GM19467 (cell line): ENCODE data around the gene MAPKAP1.

Experiments used
- ATAC-seq: cut with Tn5 transposase; IDR thresholded peaks from one replicate; pipeline ENCODE4 v1.9.1; 2021; ENCODE audit warnings: mild to moderate bottlenecking, moderate library complexity; ENCODE audit not compliant: unreplicated experiment

Gene MAPKAP1

DNA sequence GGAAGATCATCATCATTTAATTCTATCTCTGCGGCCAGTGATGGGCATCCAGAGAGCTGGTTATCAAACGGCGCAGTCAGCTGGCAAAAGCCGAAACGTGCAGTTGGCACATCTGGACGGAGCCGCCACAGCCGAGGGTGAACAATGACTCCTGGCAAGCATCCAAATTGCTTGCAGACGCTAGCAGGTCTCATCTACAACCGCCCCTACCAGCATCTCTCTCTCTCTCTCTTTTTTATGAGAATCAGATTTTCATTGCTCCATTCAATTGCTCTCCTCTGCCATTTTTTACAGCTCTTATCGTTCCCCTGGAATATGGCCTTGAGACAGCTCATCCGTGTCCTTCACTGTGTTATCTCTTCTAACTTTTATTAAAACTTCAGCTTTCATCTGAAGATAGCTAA lies 165.2 kb downstream of the MAPKAP1 start:
- ATAC-seq, result no peak

DNA sequence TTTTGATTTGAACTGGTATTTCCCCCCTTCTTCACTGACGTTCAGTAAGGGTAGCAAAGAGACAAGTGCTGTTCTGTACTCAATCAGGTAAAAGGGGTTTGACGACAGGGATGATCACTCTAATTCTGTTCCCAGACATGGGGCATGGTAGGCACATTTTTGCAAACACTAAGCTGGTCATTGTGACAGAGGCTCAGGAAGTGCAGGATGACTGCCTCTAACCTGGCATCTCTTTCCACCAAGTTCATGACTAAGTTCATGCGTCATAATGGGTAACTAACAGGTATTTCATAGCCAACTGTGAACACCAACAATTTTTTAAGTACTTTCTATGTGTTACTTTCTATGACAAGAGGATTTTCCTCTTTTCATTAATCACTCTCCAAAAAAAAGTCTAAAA lies 166.5 kb downstream of the MAPKAP1 start:
- ATAC-seq, result no peak

DNA sequence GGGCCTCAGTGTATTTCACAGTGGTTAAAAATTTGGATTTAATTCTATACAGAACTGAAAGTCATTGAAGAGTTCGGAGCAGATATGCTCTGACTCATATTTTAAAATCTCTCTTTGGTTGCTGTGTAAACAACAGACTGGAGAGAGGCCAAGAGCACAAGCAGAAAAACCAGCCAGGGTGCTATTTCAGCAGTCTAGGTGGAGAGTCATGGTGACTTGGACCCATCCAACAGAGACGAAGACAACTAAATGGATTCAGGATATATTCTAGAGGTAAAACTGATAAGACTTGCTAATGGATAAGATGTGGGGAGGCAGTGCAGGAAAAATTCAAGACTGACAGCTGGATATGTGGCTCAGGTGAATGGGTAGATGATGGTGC lies 168.9 kb downstream of the MAPKAP1 start:
- ATAC-seq, result no peak

DNA sequence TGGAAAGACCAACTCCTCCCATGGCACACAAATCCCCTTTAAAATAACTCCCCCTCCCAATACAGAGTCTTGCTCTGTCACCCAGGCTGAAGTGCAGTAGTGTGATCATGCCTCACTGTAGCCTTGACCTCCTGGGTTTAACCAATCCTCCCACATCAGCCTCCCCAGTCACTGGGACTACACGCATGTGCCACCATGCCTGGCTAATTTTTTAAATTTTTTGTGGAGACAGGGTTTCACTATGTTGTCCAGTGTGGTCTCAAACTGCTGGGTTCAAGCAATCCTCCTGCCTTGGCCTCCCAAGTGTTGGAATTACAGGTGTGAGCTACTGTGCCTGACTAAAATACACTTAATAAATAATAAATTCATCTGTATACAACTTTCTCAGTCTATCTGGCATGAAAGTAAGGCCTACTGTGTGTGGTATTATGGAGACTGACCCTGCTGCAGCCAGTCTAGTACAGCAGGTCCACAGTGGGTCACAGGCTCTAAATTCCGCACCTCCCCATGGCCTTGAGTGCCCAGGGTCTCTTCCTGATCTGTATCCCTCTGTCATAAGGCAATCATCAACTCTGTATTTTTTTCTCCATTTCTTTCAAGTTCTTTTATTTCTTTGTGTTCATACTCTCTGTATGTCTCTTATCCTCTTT lies 169.4 kb downstream of the MAPKAP1 start:
- no peak for ATAC-seq

DNA sequence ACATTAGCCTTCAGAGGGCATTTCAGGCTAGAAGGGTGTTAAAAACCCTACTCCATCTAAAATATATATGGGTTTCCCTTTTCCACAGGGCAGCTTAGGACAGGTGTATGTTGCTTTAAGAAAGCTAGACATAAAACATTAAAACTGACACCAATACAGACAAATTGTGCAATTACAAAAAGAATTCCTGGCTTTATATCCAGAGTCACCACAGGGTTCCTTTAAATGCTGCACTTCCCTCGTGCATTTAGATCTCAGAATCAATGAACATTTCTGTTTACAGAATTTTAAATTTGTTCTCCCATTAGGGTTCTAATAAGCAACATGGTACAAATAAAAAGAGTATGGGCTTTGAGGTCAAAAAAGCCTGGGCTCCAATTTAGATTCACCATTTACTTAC lies 170.2 kb downstream of the MAPKAP1 start:
- no peak for ATAC-seq

DNA sequence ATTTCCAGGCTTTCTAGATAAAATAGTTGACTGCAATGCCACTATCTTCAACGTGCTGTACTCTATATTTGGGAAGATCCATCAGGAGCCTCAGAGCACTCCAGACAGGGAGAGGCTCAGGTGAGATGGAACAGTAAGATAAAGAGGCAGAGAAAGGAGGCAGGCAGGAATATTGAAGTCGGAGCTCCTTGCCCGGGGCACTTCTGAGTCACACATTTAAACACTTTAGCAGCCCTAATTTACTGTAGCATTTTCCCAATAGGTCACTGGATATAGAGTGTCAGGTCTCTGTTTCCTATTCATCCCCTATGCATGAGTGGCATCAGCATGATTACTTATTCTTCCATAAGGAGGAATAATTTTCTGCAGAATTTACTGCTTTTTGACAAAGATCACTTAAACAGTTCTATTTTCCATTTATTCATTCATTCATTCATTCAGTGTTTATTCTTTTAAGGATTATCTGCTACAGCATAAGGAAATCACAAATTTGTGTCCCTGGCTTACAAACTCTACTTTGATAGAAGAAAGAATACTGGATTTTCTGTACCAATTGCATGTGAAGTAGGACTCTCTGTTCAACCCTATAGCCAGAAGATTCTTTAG lies 170.7 kb downstream of the MAPKAP1 start:
- no peak for ATAC-seq

DNA sequence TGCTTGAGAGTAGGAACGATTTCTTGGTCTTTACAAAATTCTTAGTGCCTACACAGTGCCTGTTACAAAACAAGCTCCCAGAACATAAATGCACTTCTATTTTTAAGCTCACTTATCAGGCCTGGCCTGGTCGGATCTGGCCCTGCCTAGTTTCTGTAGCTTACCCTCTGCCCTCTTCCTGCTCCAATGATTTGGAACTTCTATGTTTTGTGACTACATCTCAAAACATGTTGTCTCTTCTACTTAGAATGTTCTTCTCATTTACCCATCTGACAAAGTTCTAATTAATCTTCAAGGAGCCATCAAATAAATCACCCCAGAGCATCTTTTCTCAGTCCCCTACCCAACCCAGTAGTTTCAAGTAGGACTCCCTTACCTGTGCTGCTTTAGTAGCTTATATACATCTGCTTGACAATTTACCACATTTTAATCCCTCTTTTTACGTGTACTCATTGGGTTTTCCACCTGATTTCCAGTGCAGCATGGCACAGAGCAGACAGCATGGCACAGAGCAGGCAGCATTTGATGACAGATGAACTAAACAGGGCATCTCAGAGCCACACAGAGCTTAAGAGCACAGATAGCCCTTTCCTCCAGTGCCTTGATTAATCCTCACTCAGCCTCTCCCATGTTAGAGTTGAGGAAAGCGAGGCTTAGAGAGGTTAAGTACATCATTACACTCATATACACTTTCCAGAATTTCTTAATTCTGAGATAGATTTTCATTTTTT lies 171.9 kb downstream of the MAPKAP1 start:
- ATAC-seq, result no peak

DNA sequence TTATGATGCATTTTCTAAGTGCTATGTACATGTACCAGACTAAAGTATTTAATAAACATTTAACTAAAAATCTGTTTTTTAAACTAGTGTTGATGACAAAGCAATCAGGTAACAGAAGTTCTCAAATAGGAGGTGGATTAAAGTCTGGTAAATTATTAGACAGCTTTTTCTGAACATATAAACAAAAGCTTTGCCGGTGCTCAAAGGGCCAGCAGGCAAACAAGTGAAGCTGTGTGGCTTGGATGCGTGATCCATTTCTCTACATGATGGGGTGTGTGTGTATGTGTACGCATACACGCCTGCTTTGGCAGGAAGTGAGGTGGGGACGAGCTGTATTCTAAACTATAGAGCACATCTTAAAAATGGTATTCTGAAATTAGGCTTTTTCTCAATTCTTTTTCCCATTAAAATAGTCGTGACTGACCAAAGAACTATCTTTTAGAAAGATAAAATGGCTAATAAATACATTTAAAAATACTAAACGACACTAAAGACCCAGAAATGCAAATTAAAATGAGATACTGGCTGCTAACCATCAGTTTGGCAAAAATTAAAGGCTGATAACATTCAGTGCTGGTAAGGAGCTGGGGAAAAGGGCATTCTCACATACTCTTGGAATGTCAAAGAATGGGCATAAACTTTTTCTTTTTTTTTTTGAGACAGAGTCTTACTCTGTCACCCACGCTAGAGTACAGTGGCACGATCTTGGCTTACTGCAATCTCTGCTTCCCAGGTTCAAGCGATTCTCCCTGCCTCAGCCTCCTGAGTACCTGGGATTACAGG lies 174.0 kb downstream of the MAPKAP1 start:
- no peak for ATAC-seq

DNA sequence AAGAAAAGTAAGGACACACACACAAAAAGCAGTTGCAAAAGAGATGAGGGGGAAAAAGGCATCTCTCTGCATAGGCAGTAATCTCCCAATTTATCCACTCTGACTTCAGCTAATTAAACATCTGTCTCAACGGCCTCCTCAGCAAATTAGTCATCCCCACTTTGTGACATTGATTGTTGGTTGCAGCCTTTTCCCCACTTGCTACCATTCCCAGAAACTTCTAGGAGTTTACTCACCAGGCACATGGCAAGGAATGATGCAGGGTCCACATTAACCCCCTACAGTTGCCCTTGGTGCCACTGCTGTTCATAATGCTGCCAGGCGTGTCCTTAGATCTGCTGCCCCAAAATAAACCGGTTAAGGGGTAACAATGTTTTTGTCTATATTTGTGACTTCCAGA lies 174.6 kb downstream of the MAPKAP1 start:
- no peak for ATAC-seq

DNA sequence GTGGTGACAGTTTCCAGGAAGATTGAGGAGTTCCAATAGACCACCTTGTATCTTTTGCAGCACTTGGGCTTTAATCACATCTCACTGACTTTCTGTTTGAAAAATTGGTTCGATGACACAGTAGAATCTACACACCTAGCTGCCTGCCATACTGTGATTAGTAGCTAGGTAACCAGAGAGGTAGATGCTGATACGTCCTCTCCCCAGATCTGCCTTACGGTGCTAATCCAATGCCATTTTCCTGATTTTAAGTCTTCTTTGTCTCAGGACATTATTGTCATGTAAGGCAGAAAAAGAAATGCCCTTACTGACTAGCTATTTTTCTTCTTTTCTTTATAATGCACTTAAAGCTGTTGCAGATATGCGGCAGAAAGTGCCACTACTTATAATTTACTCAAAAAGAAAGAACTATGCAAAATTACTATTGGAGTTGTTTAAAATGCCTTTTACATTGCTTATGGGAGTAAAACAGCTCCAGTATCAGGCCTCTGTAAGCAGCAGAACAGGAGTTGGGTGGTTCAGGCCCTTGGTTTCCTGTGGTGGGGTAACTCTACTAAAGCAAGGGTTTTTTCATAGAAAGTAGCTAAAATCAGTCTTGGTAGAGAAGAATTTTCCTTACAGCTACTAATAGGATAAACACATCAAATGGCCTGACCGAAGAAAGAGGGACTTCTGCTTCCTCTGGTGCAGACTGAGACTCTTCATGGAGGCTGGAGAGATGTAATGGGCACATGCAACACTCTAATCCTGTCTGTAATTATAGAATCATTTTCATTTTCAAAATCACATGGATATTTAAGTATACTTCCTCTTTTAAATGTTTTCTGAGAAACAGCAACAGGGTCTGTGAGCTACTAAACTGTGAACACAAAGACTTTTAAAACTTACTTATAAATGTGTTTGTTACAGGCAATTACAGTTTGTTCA lies 177.2 kb downstream of the MAPKAP1 start:
- peak; percentile 46 for ATAC-seq

DNA sequence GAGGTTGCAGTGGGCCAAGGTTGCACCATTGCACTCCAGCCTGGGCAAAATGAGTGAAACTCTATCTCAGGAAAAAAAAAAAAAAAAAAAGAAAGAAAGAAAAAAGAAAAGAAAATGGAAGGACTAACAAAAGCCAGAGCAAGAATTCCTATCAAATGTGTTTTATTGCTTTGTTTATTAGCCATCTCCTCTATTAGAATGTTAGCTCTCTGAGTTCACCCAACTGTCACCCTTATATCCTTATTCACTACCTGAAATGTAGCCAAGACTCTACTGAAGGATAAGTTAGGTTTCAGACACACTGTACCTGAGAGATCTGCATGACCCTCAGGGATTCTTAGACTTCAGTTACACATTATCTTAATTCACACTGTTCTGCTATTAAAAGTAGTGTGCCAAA lies 177.9 kb downstream of the MAPKAP1 start:
- ATAC-seq, result no peak

DNA sequence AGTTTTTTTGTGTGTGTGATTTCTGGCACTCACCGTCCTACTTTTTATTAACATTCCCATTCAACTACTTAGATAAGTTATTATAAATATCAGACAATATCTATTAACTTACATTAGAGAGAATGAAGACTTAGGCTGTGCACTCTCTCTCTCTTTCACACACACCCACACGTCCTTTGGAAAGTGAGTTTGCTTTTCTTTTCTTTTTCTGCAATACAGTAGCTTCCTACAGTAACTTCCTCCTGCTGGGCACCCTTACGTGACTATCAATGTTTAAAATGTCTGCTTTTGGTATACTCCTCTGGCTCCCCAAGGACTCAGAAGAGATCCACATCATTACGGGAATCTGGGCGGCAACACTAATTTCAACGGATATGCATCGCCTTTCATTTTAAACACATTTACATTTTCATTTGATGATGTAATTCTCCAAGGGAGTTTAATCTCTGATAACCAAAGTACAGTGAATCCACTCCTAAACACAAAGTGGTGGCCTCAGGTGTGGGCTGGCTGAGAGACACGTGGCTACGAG lies 179.5 kb downstream of the MAPKAP1 start:
- ATAC-seq, result no peak

DNA sequence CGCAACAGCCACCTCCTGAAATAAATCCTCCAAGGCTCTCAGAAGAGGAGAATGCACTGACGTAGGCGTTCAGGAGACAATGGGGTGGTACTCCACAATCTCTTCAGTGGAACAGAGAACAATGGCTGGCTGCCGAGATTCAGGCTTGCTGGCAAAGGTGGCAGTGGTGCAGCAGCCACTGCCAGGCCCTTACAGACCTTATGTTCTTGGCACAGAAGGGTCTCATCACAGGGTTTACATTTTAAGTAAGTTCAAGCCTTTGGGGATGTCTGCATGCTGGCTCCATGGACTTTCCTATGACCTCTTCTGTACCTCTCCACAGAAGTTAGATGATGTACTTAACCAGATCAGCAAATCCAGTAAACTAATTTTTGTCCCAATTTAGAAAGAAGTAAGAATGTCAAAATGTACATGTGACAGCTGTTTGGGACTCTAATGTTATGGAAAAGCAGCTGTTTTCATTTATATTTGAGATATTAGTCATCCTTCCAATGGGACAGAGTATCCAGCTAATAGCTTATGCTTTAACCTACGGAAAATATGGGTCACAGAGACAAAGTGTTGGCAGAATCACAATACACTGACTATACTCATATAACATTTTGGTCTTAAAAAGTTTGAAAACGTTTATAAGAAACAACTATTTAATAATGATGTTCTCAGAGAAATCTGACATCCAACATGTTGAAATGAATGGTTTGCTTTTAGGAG lies 180.9 kb downstream of the MAPKAP1 start:
- no peak for ATAC-seq

DNA sequence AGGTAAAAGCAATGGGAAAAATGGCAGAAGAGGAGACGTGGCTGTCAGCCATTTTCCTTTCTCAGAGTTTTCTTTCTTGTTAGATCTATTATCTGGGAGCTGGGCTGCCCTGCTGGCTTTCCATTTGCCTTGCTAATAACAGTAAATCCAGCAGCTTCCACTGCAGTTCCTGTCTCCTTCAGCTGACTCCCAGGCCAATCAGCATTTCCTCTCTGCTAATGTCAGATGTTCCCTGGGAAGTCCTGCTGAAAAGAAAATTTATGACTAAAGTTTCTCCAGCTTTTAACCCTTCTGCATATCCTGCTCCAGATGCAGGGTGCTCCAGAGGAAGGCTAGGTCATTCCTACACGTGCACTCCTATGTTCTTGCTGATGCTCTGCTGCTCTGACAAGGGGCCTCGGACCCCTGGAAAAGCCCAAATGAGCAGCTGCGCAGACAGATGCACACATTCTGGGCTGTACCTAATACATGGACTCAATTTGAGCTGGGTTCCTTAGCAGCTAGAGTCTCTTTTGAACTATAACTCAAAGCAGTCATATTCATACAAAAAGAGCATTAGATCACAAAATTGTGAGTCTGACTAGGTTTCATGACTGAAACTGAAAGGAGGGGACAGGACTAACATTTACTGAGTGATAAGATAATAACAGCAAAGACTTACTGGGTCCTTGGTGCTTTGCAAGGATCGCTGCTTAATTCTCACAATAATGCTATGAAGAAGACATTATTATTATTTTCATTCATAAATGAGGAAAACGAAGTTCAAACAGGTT lies 182.2 kb downstream of the MAPKAP1 start:
- ATAC-seq, result no peak

DNA sequence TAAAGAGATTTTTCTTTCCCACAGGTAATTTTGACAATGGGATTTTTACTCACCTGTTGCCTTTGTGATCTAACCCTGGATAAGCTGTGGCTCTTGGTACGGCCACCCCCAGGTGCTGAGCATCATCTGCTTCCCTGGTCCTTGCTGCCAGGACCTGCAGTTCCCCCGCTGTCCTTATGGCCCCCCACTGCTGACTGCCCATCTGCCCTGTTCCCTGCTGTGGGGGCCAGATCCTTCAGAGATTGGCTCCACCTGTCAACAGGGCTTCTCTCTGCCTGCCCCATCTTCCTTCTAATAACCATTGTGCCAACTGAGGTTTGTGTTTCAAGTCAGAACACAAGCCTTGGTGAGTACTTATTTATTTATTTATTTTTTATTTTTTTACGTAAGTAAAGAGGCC lies 183.3 kb downstream of the MAPKAP1 start:
- no peak for ATAC-seq

DNA sequence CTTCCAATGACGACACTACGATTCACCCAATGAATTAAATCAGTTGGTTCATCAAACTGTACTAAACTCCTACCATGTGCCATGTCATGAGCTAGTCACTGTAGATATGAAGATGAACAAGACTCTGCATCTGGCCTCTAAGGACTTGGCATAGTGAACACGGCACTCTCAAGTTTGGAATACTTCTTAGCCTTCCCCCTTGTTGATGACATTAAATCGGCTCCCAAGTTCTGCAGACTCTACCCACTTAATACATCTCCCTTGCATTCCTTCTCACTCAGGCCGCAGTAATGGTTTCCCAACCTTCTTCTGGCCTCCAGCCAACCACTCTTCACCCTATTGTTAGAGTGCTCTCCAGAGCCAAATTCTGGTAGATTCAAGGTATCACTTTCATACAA lies 184.7 kb downstream of the MAPKAP1 start:
- no peak for ATAC-seq

DNA sequence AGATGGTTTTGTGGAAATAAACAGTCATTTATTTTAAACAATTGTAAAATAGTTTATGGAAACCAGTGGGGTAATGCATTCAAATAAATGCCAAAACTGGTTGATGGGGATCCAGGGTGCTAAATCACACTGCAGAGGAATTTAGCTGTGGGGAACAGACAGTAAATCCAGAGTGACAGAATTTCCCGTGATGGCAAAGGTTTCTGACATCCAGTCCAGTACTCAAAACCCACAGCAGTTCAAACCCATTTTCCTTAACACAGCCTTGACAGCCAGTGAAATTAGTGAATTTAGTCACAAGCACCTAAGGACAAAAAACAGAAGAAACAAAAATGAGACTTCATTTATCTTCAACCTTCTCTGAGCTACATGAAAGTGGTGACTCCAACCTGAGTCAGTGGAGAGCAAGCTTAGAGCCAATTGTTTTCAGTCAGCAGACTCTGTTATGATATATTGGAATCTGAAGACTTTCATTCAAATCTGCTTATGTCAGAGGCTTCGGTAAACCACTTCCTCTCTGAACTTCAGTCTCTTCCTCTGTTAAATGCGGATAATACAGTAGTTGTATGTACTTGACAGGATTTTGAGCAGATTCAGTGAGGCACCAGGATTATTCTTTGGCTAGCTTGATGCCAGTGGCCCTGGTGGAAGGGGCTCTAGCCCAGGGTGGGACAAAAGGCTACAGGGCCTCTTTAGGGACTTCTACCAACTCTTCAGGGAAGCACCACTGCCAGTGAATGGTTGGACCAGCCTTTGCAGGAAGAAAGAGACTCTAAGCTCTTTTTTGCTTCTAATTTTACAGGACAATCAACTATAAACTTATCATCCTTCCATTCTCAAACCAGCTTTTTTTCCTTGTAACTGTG lies 185.3 kb downstream of the MAPKAP1 start:
- no peak for ATAC-seq

DNA sequence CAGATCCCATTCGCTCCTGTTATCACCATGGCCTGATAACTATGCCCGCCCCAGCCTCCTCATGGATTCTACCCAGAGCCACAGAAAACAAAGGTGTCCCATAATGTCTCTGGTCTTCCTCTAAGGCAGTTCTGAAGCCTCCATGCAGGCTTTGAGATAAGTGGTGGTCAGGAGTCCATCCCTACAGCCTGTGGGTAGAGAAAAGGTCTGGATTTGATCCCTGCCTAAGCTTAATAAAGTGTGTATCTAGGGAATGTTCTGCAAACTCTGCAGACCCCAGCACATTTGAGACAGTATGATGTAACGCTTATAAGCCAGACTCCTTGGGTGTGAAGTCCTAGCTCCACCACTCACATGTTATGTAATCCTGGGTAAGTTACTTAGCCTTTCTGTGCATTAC lies 187.3 kb downstream of the MAPKAP1 start:
- no peak for ATAC-seq
